ENCODE data around the gene CCDC88B.
"Not testable (repeated sequence)": the region's sequence is repeated elsewhere in the genome, so short reads cannot be mapped to it uniquely, and the experiment has no call there.

Gene CCDC88B

GRCh38 chr11:64321026-64321425 lies 19.0 kb upstream of the CCDC88B start:
- DNase-seq = no peak

GRCh38 chr11:64321533-64321932 lies 18.5 kb upstream of the CCDC88B start:
- no peak for DNase-seq

- no peak for DNase-seq
Observed at GRCh38 chr11:64322925-64323260, 17.1 kb upstream of the CCDC88B start.

GRCh38 chr11:64323373-64323772 lies 16.6 kb upstream of the CCDC88B start:
- DNase-seq = no peak

- DNase-seq = not testable (repeated sequence)
Observed at GRCh38 chr11:64323984-64324383, 16.0 kb upstream of the CCDC88B start.

- no peak for DNase-seq
Observed at GRCh38 chr11:64324692-64325469, 15.1 kb upstream of the CCDC88B start.

GRCh38 chr11:64327375-64327774 lies 12.6 kb upstream of the CCDC88B start:
- DNase-seq = no peak

- DNase-seq = no peak
Observed at GRCh38 chr11:64327993-64328392, 12.0 kb upstream of the CCDC88B start.

- DNase-seq = no peak
Observed at GRCh38 chr11:64330888-64331287, 9.1 kb upstream of the CCDC88B start.

GRCh38 chr11:64331569-64332371 lies 8.2 kb upstream of the CCDC88B start:
- DNase-seq = peak; percentile 49

GRCh38 chr11:64333556-64333955 lies 6.4 kb upstream of the CCDC88B start:
- DNase-seq = no peak

- no peak for DNase-seq
Observed at GRCh38 chr11:64334764-64335735, 5.0 kb upstream of the CCDC88B start.

GRCh38 chr11:64337538-64338249 lies 2.3 kb upstream of the CCDC88B start:
- DNase-seq = no peak

GRCh38 chr11:64338716-64339115 lies 1.3 kb upstream of the CCDC88B start:
- DNase-seq = no peak

- no peak for DNase-seq
Observed at GRCh38 chr11:64339286-64339685, 718 bp upstream of the CCDC88B start.

GRCh38 chr11:64340671-64341335 lies 799 bp downstream of the CCDC88B start:
- DNase-seq = peak; percentile 58

GRCh38 chr11:64341429-64341828 lies 1.4 kb downstream of the CCDC88B start:
- no peak for DNase-seq

GRCh38 chr11:64341851-64342791 lies 2.1 kb downstream of the CCDC88B start:
- DNase-seq = peak; percentile 84

GRCh38 chr11:64342869-64343745 lies 3.1 kb downstream of the CCDC88B start:
- no peak for DNase-seq

Measured in activated effector memory CD4-positive, alpha-beta T cell treated with Interleukin-2 at 50 U/mL for 16 hours (primary cell).